HepG2 (cell line): Measurements from ENCODE around the gene ACACB. TPM values are rescaled to one million over a fixed set of nuclear protein-coding genes. Genes with fewer than 3 reads are reported as not detected.
A peak's percentile ranks its signal among the peaks of the same experiment; 100 is the strongest.

Experiments used
- ARID3A ChIP-seq: IDR thresholded peaks from 2 replicates; pipeline ENCODE4 v1.6.1; 2012; ENCODE audit warnings: low read depth, low read length, improper control_type of control experiment
- BCL6 ChIP-seq: IDR thresholded peaks from 2 replicates; pipeline ENCODE4 v1.6.1; 2016; ENCODE audit warnings: missing genetic modification reagents, missing compliant biosample characterization
- EZH2 ChIP-seq: conservative IDR thresholded peaks from 2 replicates; pipeline ENCODE4 v1.6.1; 2012; ENCODE audit warnings: mild to moderate bottlenecking, low read depth, low read length, moderate library complexity
- HDAC2 ChIP-seq: sonication (generic); formaldehyde crosslinking; IDR thresholded peaks from 2 replicates; pipeline ENCODE4 v1.4.0; 2020; ENCODE audit warnings: missing genetic modification reagents
- HNRNPUL1 ChIP-seq: fragments of 200-400 bp; formaldehyde crosslinking; IDR thresholded peaks from 2 replicates; pipeline ENCODE4 v1.6.1; 2017; ENCODE audit warnings: low read depth, mild to moderate bottlenecking, low read length, moderate library complexity
- ISX ChIP-seq: sonication (generic); formaldehyde crosslinking; conservative IDR thresholded peaks from 2 replicates; pipeline ENCODE4 v1.5.0; 2020; ENCODE audit warnings: missing genetic modification reagents
- MAFK ChIP-seq, 2 experiments: IDR thresholded peaks in 1 of 2; conservative IDR thresholded peaks in 1 of 2; 2 replicates each; pipeline ENCODE4 v1.6.1; 2011; ENCODE audit warnings: improper control_type of control experiment in 2 of 2, low read length in 2 of 2
- MEIS2 ChIP-seq: sonication (generic); formaldehyde crosslinking; IDR thresholded peaks from 2 replicates; pipeline ENCODE4 v1.9.0; 2021; ENCODE audit warnings: mild to moderate bottlenecking, missing genetic modification reagents
- MZF1 ChIP-seq: sonication (generic); formaldehyde crosslinking; IDR thresholded peaks from 2 replicates; pipeline ENCODE4 v1.8.1; 2023; ENCODE audit warnings: mild to moderate bottlenecking, missing genetic modification reagents, borderline replicate concordance
- NFKB2 ChIP-seq: sonication (generic); formaldehyde crosslinking; IDR thresholded peaks from 2 replicates; pipeline ENCODE4 v1.4.0; 2020; ENCODE audit warnings: missing genetic modification reagents, borderline replicate concordance
- RAD51 ChIP-seq: fragments of 450-650 bp; IDR thresholded peaks from 2 replicates; pipeline ENCODE4 v1.6.1; 2016; ENCODE audit warnings: borderline replicate concordance
- RCOR2 ChIP-seq: IDR thresholded peaks from 2 replicates; pipeline ENCODE4 v1.6.1; 2016; ENCODE audit warnings: missing biosample characterization, missing genetic modification reagents
- RFXAP ChIP-seq: sonication (generic); formaldehyde crosslinking; IDR thresholded peaks from 2 replicates; pipeline ENCODE4 v1.4.0; 2020; ENCODE audit warnings: missing genetic modification reagents, borderline replicate concordance
- STAT5B ChIP-seq: sonication (generic); formaldehyde crosslinking; IDR thresholded peaks from 2 replicates; pipeline ENCODE4 v1.4.0; 2020; ENCODE audit warnings: missing genetic modification reagents
- STAT6 ChIP-seq: sonication (generic); formaldehyde crosslinking; IDR thresholded peaks from 2 replicates; pipeline ENCODE4 v1.4.0; 2020; ENCODE audit warnings: missing genetic modification reagents, mild to moderate bottlenecking, borderline replicate concordance
- ZNF180 ChIP-seq: sonication (generic); formaldehyde crosslinking; IDR thresholded peaks from 2 replicates; pipeline ENCODE4 v1.4.0; 2020; ENCODE audit warnings: low read depth, missing genetic modification reagents, borderline replicate concordance
- ZNF264 ChIP-seq: sonication (generic); formaldehyde crosslinking; IDR thresholded peaks from 2 replicates; pipeline ENCODE4 v1.4.0; 2020; ENCODE audit warnings: missing genetic modification reagents
- ZNF607 ChIP-seq: sonication (generic); formaldehyde crosslinking; IDR thresholded peaks from 2 replicates; pipeline ENCODE4 v1.5.1; 2020; ENCODE audit warnings: missing genetic modification reagents, mild to moderate bottlenecking, borderline replicate concordance
- ZNF713 ChIP-seq: sonication (generic); formaldehyde crosslinking; IDR thresholded peaks from 2 replicates; pipeline ENCODE4 v1.4.0; 2020; ENCODE audit warnings: mild to moderate bottlenecking, missing genetic modification reagents
- ZNF770 ChIP-seq: sonication (generic); formaldehyde crosslinking; IDR thresholded peaks from 2 replicates; pipeline ENCODE4 v1.5.0; 2020; ENCODE audit warnings: mild to moderate bottlenecking, missing genetic modification reagents
- ZSCAN21 ChIP-seq: sonication (generic); formaldehyde crosslinking; IDR thresholded peaks from 2 replicates; pipeline ENCODE4 v1.8.0; 2022; ENCODE audit warnings: mild to moderate bottlenecking, missing genetic modification reagents, moderate library complexity, borderline replicate concordance
- polyA plus RNA-seq, 8 experiments: library from polyadenylated mRNA; depleted of rRNA in 3 of 8; stranded (reverse) in 7 of 8; unstranded in 1 of 8; fragments of >200 nt; fragmentation: Illumina TruSeq in 4 of 8; extraction: Trizol in 4 of 8; gene quantifications; 2 replicates each; pipeline versions ENCODE4 v1.2.1 to v1.2.3, GENCODE V29; 2011 to 2016; ENCODE audit warnings: low read depth in 4 of 8, missing spikeins in 1 of 8, mixed read lengths in 1 of 8; ENCODE audit not compliant: insufficient read depth in 1 of 8
- total RNA-seq, 5 experiments: library from RNA; depleted of rRNA; stranded (reverse); fragments of >200 nt; fragmentation: Illumina TruSeq; extraction: Trizol; gene quantifications; 2 replicates each; pipeline ENCODE4 v1.2.3, GENCODE V29; 2016; ENCODE audit warnings: low read depth in 1 of 5
- TF ChIP-seq, protein P1 (sequence below): IDR thresholded peaks from 2 replicates; pipeline ENCODE4 v1.6.1; 2016; ENCODE audit warnings: missing biosample characterization, missing genetic modification reagents, low read depth

The ACACB gene
- total and polyA plus RNA-seq, 2 of the 13 experiments (the other 11 are each of a cell fraction or from before 2014, with no cell fraction given) = 6.2 to 8.6 TPM

GRCh38 chr12:109277899-109278762 is 161.7 kb downstream of the ACACB start (continued):
- TF ChIP-seq ZNF264 (CRISPR knock-in tag) = 0 out of 2 replicates have a peak, but pooled peaks have one; percentile 43
- TF ChIP-seq RCOR2 (CRISPR knock-in tag) = peak; percentile 85; the same call in 1 of the 2 replicates
- no peak for TF ChIP-seq NFKB2
- no peak; the same call in 1 of the 2 replicates for TF ChIP-seq MEIS2 (CRISPR knock-in tag)
- TF ChIP-seq ARID3A = peak; percentile 93
- TF ChIP-seq RFXAP = peak; percentile 32; the same call in 1 of the 2 replicates
- TF ChIP-seq ZNF770 (CRISPR knock-in tag) = no peak
- TF ChIP-seq STAT6 (CRISPR knock-in tag) = no peak
- no peak for TF ChIP-seq STAT5B
- no peak for TF ChIP-seq ISX (CRISPR knock-in tag)
- TF ChIP-seq, protein P1, sequence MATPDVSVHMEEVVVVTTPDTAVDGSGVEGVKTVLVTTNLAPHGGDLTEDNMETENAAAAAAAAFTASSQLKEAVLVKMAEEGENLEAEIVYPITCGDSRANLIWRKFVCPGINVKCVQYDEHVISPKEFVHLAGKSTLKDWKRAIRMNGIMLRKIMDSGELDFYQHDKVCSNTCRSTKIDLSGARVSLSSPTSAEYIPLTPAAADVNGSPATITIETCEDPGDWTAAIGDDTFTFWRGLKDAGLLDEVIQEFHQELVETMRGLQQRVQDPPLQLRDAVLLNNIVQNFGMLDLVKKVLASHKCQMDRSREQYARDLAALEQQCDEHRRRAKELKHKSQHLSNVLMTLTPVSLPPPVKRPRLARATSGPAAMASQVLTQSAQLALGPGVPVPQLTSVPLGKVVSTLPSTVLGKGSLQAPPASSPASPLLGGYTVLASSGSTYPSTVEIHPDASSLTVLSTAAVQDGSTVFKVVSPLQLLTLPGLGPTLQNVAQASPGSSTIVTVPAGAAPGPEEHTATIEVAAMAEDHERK (CRISPR knock-in tag) = no peak
- no peak for TF ChIP-seq MAFK (conservative IDR thresholded peaks at IDR 0.05 in 1 of 2, IDR thresholded peaks at IDR 0.05 in 1 of 2; ENCODE audit: low read length in 2 of 2)
- no peak for TF ChIP-seq EZH2
- TF ChIP-seq HNRNPUL1 = no peak
- TF ChIP-seq BCL6 = peak; percentile 79
- peak; percentile 82 for TF ChIP-seq HDAC2
- no peak for TF ChIP-seq MZF1 (CRISPR knock-in tag)
- TF ChIP-seq ZSCAN21 (CRISPR knock-in tag) = no peak; the same call in 1 of the 2 replicates
- TF ChIP-seq ZNF713 (CRISPR knock-in tag) = no peak
- TF ChIP-seq RAD51 = no peak
- TF ChIP-seq ZNF607 (CRISPR knock-in tag) = no peak
- no peak for TF ChIP-seq ZNF180 (CRISPR knock-in tag)
